Measurements from ENCODE around the gene SSR3.

Gene SSR3

DNA sequence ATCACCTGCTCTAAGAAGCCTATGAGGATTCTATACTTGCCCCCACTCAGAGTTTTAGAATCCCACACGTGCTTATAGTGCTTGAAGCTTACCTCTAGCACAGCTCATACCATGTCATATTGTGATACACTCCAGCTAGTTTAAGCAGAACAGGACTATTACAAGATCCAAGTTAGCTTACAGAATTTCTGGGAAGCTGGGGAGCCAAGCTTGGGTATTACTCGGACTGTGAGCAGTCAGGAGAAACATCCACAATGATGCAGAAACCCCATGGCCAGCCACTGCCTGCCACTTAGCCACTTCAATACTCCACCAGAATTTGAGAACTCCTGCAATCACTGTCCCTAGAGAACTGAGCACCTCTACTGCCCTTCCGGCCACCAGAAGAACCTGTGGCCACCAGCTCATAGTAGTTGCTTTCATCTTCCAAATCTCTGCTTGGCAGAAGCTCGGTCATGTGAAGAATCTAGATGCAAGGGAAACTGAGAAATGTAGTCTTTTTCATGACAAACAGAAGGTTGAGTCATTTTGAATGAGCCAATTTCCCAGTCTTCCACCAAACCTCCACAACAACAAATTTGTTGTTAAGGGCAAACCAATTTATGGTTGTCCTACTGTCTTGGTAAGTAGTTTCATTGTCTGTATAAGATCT, 27.7 kb upstream of the SSR3 start:
- H3K27me3 ChIP-seq (ENCODE audit: insufficient read depth, low read length, poor library complexity, severe bottlenecking): no peaks in the 10 kb centered on the region
- H3K4me3 ChIP-seq (ENCODE audit: low read length, poor library complexity, severe bottlenecking): no peak overlapping the region
- H3K9ac ChIP-seq (ENCODE audit: low read depth, low read length, poor library complexity, severe bottlenecking): no peak overlapping the region
- no peaks in the 10 kb centered on the region for H3K9me2 ChIP-seq (replicated peaks; ENCODE audit: low read depth, low read length)
- no peaks in the 10 kb centered on the region for H3F3A ChIP-seq (ENCODE audit: low read depth)
- H3K4me2 ChIP-seq (ENCODE audit: low read depth, low read length, poor library complexity, severe bottlenecking): no peak overlapping the region
- H3K4me1 ChIP-seq (ENCODE audit: insufficient read depth, low read length, poor library complexity, severe bottlenecking): peaks cover 28% of the 10 kb centered on the region
- TF ChIP-seq, protein P1, sequence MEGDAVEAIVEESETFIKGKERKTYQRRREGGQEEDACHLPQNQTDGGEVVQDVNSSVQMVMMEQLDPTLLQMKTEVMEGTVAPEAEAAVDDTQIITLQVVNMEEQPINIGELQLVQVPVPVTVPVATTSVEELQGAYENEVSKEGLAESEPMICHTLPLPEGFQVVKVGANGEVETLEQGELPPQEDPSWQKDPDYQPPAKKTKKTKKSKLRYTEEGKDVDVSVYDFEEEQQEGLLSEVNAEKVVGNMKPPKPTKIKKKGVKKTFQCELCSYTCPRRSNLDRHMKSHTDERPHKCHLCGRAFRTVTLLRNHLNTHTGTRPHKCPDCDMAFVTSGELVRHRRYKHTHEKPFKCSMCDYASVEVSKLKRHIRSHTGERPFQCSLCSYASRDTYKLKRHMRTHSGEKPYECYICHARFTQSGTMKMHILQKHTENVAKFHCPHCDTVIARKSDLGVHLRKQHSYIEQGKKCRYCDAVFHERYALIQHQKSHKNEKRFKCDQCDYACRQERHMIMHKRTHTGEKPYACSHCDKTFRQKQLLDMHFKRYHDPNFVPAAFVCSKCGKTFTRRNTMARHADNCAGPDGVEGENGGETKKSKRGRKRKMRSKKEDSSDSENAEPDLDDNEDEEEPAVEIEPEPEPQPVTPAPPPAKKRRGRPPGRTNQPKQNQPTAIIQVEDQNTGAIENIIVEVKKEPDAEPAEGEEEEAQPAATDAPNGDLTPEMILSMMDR (conservative IDR thresholded peaks at IDR 0.05; ENCODE audit: low read length): no peak
- no peak for TF ChIP-seq EZH2phosphoT487 (IDR thresholded peaks at IDR 0.05; ENCODE audit: borderline replicate concordance)
- no peaks in the 10 kb centered on the region for H4K20me1 ChIP-seq (ENCODE audit: insufficient read depth, low read length, poor library complexity, severe bottlenecking)
- no peaks in the 10 kb centered on the region for H3K79me2 ChIP-seq (ENCODE audit: insufficient read depth, low read length)
- no peaks in the 10 kb centered on the region for H3K9me3 ChIP-seq (ENCODE audit: insufficient read depth, low read depth, low read length)
- no peaks in the 10 kb centered on the region for H3K36me3 ChIP-seq (ENCODE audit: insufficient read depth, low read length)
- no peak overlapping the region for H2AFZ ChIP-seq (ENCODE audit: low read length)

DNA sequence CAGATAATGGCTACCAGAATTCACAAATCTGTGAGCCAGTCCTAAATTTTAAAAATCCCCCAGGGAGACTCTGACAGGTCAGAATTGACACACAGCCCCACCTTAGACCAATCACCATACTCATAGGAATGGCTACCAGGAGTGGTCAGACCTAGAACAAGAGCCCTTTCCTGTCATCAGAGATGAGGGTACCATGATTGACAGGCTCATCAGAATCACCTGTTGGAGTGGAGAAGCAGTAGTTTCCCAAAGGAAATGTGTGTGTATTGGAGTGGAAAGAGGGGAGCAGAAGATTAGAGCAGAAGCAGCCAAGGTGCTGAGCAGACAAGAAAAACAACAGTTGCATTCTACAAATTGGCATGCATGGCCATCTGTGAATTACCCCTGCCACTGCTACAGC, 27.0 kb upstream of the SSR3 start:
- Histone ChIP-seq H2AFZ (ENCODE audit: low read length) (no peak overlapping the region), H3K4me3 (ENCODE audit: low read length, poor library complexity, severe bottlenecking) (no peak overlapping the region), H4K20me1 (ENCODE audit: insufficient read depth, low read length, poor library complexity, severe bottlenecking) (no peaks in the 10 kb centered on the region), H3F3A (ENCODE audit: low read depth) (no peaks in the 10 kb centered on the region), H3K9me2 (replicated peaks; ENCODE audit: low read depth, low read length) (no peaks in the 10 kb centered on the region), H3K4me1 (ENCODE audit: insufficient read depth, low read length, poor library complexity, severe bottlenecking) (peaks cover 20% of the 10 kb centered on the region), H3K36me3 (ENCODE audit: insufficient read depth, low read length) (no peaks in the 10 kb centered on the region), H3K9me3 (ENCODE audit: insufficient read depth, low read depth, low read length) (no peaks in the 10 kb centered on the region), H3K27me3 (ENCODE audit: insufficient read depth, low read length, poor library complexity, severe bottlenecking) (no peaks in the 10 kb centered on the region), H3K79me2 (ENCODE audit: insufficient read depth, low read length) (no peaks in the 10 kb centered on the region), H3K9ac (ENCODE audit: low read depth, low read length, poor library complexity, severe bottlenecking) (no peak overlapping the region), H3K4me2 (ENCODE audit: low read depth, low read length, poor library complexity, severe bottlenecking) (no peak overlapping the region)
- TF ChIP-seq, protein P1 (conservative IDR thresholded peaks at IDR 0.05; ENCODE audit: low read length): no peak
- TF ChIP-seq EZH2phosphoT487 (IDR thresholded peaks at IDR 0.05; ENCODE audit: borderline replicate concordance): no peak

GRCh38 chr3:156581033-156581432, 26.1 kb upstream of the SSR3 start:
- peaks cover 17% of the 10 kb centered on the region for H3K4me1 ChIP-seq (ENCODE audit: insufficient read depth, low read length, poor library complexity, severe bottlenecking)
- H3K79me2 ChIP-seq (ENCODE audit: insufficient read depth, low read length): no peaks in the 10 kb centered on the region
- H3K36me3 ChIP-seq (ENCODE audit: insufficient read depth, low read length): no peaks in the 10 kb centered on the region
- H3F3A ChIP-seq (ENCODE audit: low read depth): no peaks in the 10 kb centered on the region
- H3K9me3 ChIP-seq (ENCODE audit: insufficient read depth, low read depth, low read length): no peaks in the 10 kb centered on the region
- no peak overlapping the region for H3K4me2 ChIP-seq (ENCODE audit: low read depth, low read length, poor library complexity, severe bottlenecking)
- no peak overlapping the region for H3K9ac ChIP-seq (ENCODE audit: low read depth, low read length, poor library complexity, severe bottlenecking)
- no peaks in the 10 kb centered on the region for H4K20me1 ChIP-seq (ENCODE audit: insufficient read depth, low read length, poor library complexity, severe bottlenecking)
- H3K27me3 ChIP-seq (ENCODE audit: insufficient read depth, low read length, poor library complexity, severe bottlenecking): no peaks in the 10 kb centered on the region
- no peak for TF ChIP-seq EZH2phosphoT487 (IDR thresholded peaks at IDR 0.05; ENCODE audit: borderline replicate concordance)
- TF ChIP-seq, protein P1 (conservative IDR thresholded peaks at IDR 0.05; ENCODE audit: low read length): no peak
- H3K9me2 ChIP-seq (replicated peaks; ENCODE audit: low read depth, low read length): no peaks in the 10 kb centered on the region
- H2AFZ ChIP-seq (ENCODE audit: low read length): no peak overlapping the region
- H3K4me3 ChIP-seq (ENCODE audit: low read length, poor library complexity, severe bottlenecking): no peak overlapping the region
